BE2C (cell line): ENCODE measurements around the gene TXLNG.
"Not testable (repeated sequence)": the region's sequence is repeated elsewhere in the genome, so short reads cannot be mapped to it uniquely, and the experiment has no call there.

Source experiments
- DNase-seq: peaks from one replicate; pipeline ENCODE4 v3.0.0-alpha.2; 2020
- H3K27me3 ChIP-seq: fragments of 250-450 bp; sonication (Bioruptor Pico); 2 replicates; pipeline ENCODE4 v1.5.1; 2020; ENCODE audit warnings: mild to moderate bottlenecking
- H3K36me3 ChIP-seq: fragments of 250-450 bp; sonication (Bioruptor Pico); 2 replicates; pipeline ENCODE4 v1.5.1; 2020; ENCODE audit warnings: mild to moderate bottlenecking
- H3K4me1 ChIP-seq: fragments of 250-450 bp; sonication (Bioruptor Pico); 2 replicates; pipeline ENCODE4 v1.5.1; 2020
- H3K4me3 ChIP-seq: 2 replicates; pipeline ENCODE4 v1.5.1; 2011; ENCODE audit warnings: low read depth, low read length
- H3K9me3 ChIP-seq: fragments of 250-450 bp; sonication (Bioruptor Pico); 2 replicates; pipeline ENCODE4 v1.5.1; 2020
- CTCF ChIP-seq: IDR thresholded peaks from 2 replicates; pipeline ENCODE4 v1.5.1; 2012; ENCODE audit warnings: mild to moderate bottlenecking, low read depth, low read length

TXLNG gene

GRCh38 chrX:16748425-16748824 lies 37.8 kb upstream of the TXLNG start:
- H3K27me3 ChIP-seq: no peaks in the 10 kb centered on the region
- no peaks in the 10 kb centered on the region for H3K9me3 ChIP-seq
- DNase-seq: no peak
- TF ChIP-seq CTCF: no peak
- no peak overlapping the region for H3K4me3 ChIP-seq
- H3K36me3 ChIP-seq: peaks cover 8% of the 10 kb centered on the region; the same call in 1 of the 2 replicates
- H3K4me1 ChIP-seq: no peaks in the 10 kb centered on the region

DNA sequence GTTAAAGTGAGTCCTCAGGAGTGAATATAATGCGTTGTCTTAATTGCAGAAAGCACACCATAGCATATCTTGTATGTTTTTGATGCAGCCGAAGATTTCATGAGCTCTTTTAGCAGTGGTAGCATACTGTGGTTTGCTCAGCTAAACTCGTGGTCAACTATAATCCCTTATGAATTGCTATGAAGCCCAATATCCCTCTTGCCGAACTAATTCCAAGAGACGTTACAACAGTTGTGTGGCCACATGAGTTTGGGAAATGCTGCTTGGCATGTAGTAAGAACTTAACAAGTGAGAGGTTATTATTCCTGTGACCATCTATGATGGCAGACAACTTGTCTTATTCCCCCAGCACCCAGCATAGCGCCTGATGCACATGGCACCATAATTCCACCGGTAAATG lies 36.1 kb upstream of the TXLNG start:
- no peaks in the 10 kb centered on the region for H3K4me1 ChIP-seq
- no peaks in the 10 kb centered on the region for H3K36me3 ChIP-seq
- no peak for DNase-seq
- H3K9me3 ChIP-seq: no peaks in the 10 kb centered on the region
- no peak for TF ChIP-seq CTCF
- no peaks in the 10 kb centered on the region for H3K27me3 ChIP-seq
- no peak overlapping the region for H3K4me3 ChIP-seq

DNA sequence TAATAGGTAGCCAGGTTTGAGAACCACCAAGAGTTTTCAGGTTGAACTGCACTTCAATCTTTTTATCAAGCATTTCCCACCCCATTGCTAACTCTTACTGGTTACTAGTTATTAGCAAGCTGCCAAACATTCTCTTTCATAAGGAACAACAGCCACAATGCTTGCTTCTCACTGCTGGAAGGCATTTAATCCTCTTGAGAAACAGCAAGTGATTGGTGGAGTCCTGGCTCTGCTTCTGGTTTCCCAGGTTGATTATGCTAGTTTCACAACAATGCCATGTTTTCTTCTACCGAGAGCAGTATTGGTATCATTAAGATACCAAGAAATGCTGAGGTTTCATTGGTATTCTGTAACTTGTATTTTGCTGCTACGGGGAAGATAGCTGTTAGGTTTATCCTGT lies 32.2 kb upstream of the TXLNG start:
- no peaks in the 10 kb centered on the region for H3K4me1 ChIP-seq
- TF ChIP-seq CTCF: no peak
- H3K36me3 ChIP-seq: no peaks in the 10 kb centered on the region
- no peak overlapping the region for H3K4me3 ChIP-seq
- no peaks in the 10 kb centered on the region for H3K27me3 ChIP-seq
- no peaks in the 10 kb centered on the region for H3K9me3 ChIP-seq
- no peak for DNase-seq

- H3K4me1 ChIP-seq: no peaks in the 10 kb centered on the region
- no peak for DNase-seq
- no peak for TF ChIP-seq CTCF
- H3K4me3 ChIP-seq: no peak overlapping the region
- no peaks in the 10 kb centered on the region for H3K27me3 ChIP-seq
- H3K36me3 ChIP-seq: no peaks in the 10 kb centered on the region
- no peaks in the 10 kb centered on the region for H3K9me3 ChIP-seq
Measured at GRCh38 chrX:16756724-16757123, 29.5 kb upstream of the TXLNG start.

GRCh38 chrX:16761500-16761899 lies 24.8 kb upstream of the TXLNG start:
- H3K36me3 ChIP-seq, DNase-seq, H3K4me3 ChIP-seq, H3K27me3 ChIP-seq, H3K9me3 ChIP-seq, H3K4me1 ChIP-seq: not testable (repeated sequence)

GRCh38 chrX:16762579-16762978 lies 23.7 kb upstream of the TXLNG start:
- no peaks in the 10 kb centered on the region for H3K4me1 ChIP-seq
- no peak overlapping the region for H3K4me3 ChIP-seq
- no peaks in the 10 kb centered on the region for H3K9me3 ChIP-seq
- DNase-seq: no peak
- no peaks in the 10 kb centered on the region for H3K27me3 ChIP-seq
- no peak for TF ChIP-seq CTCF
- no peaks in the 10 kb centered on the region for H3K36me3 ChIP-seq

DNA sequence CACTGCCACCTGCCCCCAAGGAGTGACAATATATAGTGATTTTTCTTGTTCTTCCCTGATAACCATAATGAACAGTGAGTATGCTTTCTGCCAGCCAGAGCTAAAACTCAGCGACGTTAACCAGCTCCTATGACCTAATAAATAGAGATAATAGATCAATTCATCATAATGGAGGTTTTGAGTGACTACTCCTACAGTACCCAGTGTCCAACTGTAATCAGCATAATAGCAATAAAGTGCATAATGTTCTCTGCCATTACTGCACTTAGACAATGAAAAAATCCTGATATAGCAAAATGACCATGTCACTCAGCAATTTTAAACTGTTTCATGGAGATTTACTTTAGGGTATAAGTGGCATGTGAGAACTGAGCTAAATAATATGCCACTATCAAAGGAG lies 20.7 kb upstream of the TXLNG start:
- Histone ChIP-seq H3K9me3 (no peaks in the 10 kb centered on the region), H3K4me3 (no peak overlapping the region), H3K36me3 (no peaks in the 10 kb centered on the region), H3K4me1 (no peaks in the 10 kb centered on the region), H3K27me3 (no peaks in the 10 kb centered on the region)
- DNase-seq: no peak
- TF ChIP-seq CTCF: no peak
